Neutrophil (primary cell): ENCODE data around the gene SHISAL2A.

Source experiments
- H3K27ac ChIP-seq: fragments of 200-600 bp; sonication (generic); 2 replicates; pipeline ENCODE4 v1.5.1; 2016; ENCODE audit warnings: mild to moderate bottlenecking, moderate library complexity
- H3K27me3 ChIP-seq: fragments of 200-600 bp; sonication (generic); 2 replicates; pipeline ENCODE4 v1.6.0; 2016; ENCODE audit warnings: mild to moderate bottlenecking
- H3K36me3 ChIP-seq: fragments of 200-600 bp; sonication (generic); 2 replicates; pipeline ENCODE4 v1.5.1; 2017
- H3K4me1 ChIP-seq, 2 experiments: fragments of 200-600 bp in 1 of 2; sonication (generic) in 1 of 2; 1 replicate in 1 of 2; 2 replicates in 1 of 2; pipeline versions ENCODE4 v1.5.1 to v1.6.1; 2013 to 2016; ENCODE audit warnings: low read depth in 1 of 2, low read length in 1 of 2, mild to moderate bottlenecking in 1 of 2, moderate library complexity in 1 of 2; ENCODE audit not compliant: control insufficient read depth in 1 of 2, insufficient read depth in 1 of 2
- H3K4me3 ChIP-seq, 2 experiments: fragments of 200-600 bp in 1 of 2; sonication (generic) in 1 of 2; 1 replicate in 1 of 2; 2 replicates in 1 of 2; pipeline ENCODE4 v1.5.1; 2013 to 2016; ENCODE audit warnings: low read depth in 1 of 2, low read length in 1 of 2, mild to moderate bottlenecking in 1 of 2, moderate library complexity in 1 of 2
- H3K9me3 ChIP-seq: fragments of 200-600 bp; sonication (generic); 2 replicates; pipeline ENCODE4 v1.5.1; 2016
- TF ChIP-seq, protein P1 (sequence below): fragments of 200-600 bp; sonication (generic); IDR thresholded peaks from 2 replicates; pipeline ENCODE4 v1.5.1; 2016; ENCODE audit warnings: antibody characterized with exemption

SHISAL2A gene

DNA sequence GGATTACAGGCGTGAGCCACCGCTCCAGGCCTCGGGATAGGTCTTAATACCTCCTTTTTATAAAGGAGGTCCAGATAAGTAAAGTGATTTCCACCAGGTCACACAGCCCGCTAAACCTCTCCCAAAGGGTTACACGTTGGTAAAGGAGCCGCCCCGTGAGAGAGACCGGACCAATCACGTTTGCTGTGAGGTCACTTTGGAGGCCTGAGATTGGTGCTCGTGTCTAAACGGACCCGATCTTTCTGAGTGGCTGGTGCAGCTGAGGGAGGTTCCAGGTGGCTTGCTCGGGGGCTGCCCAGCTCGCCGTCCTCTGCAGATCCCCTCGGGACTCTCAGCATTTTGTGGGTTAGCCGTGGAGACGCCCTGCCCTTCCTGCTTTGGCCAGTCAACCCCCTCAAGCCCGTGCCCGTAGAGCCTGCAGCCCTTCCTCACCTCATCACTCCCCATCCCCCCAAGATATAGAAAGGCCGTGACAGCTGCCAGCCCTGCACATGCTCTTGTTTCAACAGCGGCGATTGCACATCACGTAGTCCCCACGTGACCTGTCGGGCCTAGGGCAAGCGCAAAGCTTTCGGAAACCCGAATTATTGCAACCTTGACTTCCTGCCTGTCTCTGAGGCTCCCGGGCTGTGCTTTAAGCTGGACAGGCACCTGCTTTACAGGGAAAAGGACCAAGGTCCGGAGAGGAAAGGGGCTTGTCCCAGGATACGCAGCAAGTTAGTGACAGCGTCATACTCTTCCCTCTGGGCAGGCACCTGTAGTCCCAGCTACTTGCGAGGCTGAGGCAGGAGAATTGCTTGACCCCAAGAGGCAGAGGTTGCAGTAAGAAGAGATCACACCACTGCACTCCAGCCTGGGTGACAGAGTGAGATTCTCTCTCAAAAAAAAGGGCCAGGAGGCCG is 70.2 kb downstream of the SHISAL2A start:
- Histone ChIP-seq H3K27ac (peak overlapping the region; percentile 92), H3K9me3 (no peaks in the 10 kb centered on the region), H3K4me3 (peak overlapping the region; percentile 66 to 80), H3K4me1 (peaks cover 60 to 68% of the 10 kb centered on the region in 2 experiments), H3K27me3 (no peaks in the 10 kb centered on the region), H3K36me3 (no peaks in the 10 kb centered on the region)
- TF ChIP-seq, protein P1, sequence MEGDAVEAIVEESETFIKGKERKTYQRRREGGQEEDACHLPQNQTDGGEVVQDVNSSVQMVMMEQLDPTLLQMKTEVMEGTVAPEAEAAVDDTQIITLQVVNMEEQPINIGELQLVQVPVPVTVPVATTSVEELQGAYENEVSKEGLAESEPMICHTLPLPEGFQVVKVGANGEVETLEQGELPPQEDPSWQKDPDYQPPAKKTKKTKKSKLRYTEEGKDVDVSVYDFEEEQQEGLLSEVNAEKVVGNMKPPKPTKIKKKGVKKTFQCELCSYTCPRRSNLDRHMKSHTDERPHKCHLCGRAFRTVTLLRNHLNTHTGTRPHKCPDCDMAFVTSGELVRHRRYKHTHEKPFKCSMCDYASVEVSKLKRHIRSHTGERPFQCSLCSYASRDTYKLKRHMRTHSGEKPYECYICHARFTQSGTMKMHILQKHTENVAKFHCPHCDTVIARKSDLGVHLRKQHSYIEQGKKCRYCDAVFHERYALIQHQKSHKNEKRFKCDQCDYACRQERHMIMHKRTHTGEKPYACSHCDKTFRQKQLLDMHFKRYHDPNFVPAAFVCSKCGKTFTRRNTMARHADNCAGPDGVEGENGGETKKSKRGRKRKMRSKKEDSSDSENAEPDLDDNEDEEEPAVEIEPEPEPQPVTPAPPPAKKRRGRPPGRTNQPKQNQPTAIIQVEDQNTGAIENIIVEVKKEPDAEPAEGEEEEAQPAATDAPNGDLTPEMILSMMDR = peak; percentile 25

DNA sequence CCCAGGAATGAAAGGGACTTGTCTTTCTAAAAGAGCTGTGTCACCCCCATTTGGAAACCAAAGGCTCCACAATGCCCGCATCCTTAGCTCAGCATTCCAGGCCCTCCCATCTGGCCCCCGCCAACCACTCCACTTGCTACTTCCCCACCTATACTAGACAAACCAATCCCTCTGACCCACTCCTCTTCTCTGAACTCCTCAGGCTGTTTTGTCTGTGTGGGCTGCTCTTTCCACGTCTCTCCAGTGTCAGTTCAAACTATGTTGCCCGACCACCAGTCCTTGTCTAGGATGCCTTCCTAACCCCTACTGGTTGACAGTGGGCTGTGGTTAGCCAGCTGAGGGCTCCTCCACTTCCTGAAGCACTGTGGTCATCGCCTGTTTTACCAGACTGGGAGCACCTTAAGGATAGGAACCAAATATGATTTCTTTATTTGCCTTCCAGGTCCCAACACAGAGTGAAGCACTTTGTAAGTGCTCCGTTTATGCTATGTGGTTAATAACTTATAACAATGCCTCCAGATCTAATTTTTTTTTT is 73.2 kb downstream of the SHISAL2A start:
- TF ChIP-seq, protein P1 = no peak
- Histone ChIP-seq H3K9me3 (no peaks in the 10 kb centered on the region), H3K27ac (peak overlapping the region; percentile 92), H3K36me3 (no peaks in the 10 kb centered on the region), H3K4me1 (peaks cover 59 to 68% of the 10 kb centered on the region in 2 experiments), H3K27me3 (no peaks in the 10 kb centered on the region), H3K4me3 (peak overlapping the region in 1 of 2 experiments; percentile 4)
